ENCODE results near the gene CEP170B.
"Not testable (repeated sequence)": the region's sequence is repeated elsewhere in the genome, so short reads cannot be mapped to it uniquely, and the experiment has no call there.

Gene CEP170B

DNA sequence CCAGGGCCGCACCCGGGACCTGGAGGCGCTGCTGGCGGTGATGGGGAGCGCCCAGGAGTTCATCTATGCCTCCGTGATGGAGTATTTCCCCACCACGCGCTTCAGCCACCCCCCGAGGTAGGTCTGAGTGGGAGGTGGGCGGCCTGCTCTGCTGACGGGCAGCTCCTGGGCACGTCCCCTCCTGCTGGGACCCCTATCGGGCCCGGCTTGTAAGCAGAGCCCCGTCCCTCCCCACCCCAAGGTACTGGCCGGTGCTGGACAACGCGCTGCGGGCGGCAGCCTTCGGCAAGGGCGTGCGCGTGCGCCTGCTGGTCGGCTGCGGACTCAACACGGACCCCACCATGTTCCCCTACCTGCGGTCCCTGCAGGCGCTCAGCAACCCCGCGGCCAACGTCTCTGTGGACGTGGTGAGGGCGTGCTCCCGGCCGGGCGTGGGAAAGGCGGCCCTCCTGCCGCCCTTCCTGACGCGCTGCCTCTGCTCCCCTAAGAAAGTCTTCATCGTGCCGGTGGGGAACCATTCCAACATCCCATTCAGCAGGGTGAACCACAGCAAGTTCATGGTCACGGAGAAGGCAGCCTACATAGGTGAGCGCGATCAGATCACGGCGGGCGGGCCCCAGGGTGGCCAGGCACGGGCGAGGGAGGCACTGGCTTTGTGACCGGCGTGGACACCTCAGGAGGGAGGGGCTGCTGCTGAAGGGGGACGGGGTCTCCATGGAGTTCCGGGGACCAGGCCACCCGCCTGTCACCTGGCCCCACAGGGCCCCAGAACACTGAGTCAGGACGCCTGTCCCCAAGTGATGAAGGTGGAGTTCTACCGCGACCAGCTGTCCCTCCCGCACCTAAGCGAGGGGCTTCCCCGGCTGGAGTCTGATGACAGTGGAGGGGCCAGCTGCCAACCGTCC lies 67.0 kb downstream of the CEP170B start:
- peak; percentile 25 for DNase-seq (ENCODE audit: low read depth, low spot score)

DNA sequence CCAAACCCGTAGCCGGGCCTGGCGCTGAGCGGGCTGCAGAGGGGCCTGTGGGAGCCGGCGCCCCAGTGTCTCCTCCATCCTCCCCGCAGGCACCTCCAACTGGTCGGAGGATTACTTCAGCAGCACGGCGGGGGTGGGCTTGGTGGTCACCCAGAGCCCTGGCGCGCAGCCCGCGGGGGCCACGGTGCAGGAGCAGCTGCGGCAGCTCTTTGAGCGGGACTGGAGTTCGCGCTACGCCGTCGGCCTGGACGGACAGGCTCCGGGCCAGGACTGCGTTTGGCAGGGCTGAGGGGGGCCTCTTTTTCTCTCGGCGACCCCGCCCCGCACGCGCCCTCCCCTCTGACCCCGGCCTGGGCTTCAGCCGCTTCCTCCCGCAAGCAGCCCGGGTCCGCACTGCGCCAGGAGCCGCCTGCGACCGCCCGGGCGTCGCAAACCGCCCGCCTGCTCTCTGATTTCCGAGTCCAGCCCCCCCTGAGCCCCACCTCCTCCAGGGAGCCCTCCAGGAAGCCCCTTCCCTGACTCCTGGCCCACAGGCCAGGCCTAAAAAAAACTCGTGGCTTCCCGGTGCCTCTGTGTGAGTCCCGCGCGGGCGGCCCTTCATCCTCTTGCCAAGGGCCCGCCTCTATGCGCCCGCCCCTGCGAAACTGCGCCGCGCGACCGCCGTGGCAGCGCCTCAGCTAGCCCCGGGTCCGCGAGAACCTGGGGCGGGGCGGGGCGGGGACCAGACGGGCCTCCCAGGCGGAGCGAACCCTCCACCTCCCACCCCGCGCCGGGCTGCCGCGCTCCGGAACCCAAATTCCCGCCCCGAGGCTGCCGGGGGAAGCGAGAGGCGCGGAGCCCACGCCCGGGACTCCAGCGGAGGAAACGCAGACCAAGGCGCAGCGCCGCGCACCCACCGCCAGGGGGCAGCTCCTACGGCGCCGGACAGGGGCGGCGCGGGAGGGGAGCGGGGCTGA lies 67.9 kb downstream of the CEP170B start:
- DNase-seq (ENCODE audit: low read depth, low spot score): peak; percentile 71

DNA sequence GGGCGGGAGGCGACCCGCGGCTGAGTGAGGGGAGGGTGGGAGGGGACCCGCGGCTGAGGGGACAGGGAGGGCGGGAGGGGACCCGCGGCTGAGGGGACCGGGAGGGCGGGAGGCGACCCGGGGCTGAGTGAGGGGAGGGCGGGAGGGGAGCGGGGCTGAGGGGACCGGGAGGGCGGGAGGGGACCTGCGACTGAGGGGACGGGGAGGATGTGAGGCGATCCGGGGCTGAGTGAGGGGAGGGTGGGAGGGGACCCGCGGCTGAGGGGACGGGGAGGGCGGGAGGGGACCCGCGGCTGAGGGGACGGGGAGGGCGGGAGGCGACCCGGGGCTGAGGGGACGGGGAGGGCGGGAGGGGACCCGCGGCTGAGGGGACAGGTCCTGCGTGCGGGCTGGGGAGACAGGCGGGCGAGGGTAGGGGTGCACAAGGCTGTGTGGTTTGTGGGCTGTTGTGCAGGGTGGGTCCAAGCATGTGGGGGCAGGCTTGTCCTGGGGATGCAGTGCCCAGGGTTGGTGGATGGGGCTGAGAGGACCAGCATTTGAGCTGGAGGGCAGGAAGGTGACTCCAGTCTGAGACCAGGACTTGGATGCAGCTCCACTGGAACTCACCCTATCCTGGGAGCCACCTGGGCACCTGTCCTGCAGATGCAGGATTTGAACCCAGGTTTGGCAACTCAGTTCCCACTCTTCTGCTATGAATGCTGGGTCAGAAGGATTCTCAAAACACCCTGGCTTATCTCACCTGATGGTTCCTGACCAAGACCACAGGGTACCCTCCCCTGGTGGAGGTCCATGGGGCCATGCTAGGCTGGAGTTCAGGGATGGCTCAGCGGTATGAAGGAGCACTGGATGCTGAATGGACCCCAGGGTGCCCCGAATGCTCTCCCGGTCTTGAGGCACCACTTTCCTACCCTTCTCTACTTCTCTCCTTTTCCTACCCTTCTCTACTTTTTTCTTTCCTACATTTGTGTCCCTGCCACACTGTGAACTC lies 69.0 kb downstream of the CEP170B start:
- no peak for DNase-seq (ENCODE audit: low read depth, low spot score)

DNA sequence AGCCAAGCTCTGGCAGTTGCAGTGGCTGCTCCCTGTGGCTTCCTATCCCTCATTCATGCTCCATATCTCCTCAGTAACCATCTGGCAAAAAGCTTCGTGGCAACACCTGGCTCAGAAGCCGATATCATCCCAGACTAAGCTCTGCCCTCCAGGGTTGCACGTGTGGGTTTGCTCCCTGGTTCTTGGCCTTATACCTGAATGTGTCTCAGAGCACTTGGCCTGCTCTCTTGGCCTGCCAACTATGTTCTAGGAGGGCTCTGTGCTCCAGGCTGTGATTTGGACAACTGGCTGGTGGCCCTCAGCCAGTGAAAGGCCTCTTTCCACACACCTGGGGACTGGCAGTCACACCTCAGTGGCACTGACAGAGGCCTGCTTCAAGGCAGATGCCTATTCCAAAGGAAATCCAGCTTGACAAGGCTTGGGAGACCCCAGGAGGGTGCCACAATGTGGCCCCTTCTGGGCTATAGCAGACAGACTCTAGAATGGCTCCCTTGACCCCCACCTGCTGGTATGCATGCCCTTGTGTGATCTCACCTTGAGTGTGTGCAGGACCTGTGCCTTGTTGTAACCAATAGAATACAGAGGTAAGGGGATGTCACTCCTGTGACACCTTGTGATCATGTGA lies 70.1 kb downstream of the CEP170B start:
- no peak for DNase-seq (ENCODE audit: low read depth, low spot score)

DNA sequence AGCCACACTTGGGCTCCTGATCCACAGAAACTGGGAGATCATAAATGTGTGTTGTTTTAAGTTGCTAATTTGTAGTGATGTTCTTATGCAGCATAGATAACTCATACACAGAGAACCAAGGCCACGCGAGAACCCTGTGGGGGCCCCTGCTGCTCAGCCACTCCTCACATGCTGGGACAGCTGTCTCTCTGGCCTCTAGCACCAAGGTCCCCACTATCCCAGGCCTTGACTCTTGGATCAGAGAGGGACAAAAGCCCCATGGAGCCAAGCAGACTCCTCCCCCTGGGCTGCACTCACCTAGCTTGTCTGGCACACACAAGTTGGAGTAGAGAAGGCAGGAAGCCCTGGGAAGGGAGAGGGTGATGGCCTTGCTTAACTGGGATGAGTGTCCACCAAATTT lies 70.9 kb downstream of the CEP170B start:
- no peak for DNase-seq (ENCODE audit: low read depth, low spot score)

DNA sequence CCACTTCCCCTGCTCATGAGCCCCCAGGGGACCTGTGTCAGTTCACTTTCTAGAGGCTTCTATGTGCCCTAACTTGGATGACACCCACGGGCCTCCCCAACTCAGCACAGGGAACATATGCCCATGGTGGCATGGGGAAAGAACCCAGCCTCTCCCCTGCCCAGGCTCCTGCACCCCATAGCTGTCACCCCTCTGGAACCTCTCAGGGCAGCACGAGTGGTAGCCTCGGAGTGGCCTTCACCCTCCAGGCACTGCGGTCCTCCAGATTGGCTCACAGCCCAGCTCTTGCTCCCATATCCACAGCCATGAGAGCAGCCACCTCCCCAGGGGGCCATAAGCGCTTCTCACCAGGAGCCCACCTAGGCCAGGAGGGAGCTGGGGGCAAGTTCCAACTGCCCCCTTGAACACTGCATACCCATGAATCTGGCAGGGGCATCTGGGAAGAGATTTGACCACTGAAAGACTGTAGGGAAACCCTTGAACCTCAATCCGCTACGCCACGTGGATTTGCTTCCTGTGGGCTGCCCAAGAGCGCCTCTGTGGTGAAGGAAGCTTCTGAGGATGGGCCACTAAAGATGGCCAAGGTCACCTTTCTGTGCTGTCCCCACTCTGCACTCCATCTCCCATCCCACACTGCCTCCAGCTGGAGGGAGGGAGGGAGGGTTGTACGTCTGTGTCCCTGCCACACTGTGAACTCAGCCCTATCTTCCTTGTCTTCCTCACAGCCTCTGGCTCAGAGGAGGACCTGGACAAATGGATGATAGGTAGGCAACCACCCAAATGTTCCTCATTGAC lies 71.5 kb downstream of the CEP170B start:
- DNase-seq (ENCODE audit: low read depth, low spot score): no peak

DNA sequence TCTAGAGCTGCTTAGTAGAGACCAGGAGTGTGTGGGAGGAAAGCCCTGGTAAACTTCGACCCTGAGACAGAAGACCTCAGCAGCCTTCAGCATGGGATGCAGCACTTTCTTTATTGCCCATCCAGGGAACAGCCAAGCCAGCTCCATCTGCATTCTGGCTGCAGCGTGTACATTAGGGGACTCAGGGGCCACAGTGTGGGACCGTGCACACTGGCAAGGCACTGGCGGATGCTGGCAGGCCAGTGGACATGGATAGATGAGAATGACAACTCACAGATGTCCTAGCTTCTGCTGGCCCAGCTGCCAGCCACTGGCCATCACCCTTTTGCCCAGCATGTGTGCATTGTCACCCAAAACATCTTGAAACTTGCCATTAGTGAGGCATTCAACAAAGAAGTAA lies 72.1 kb downstream of the CEP170B start:
- DNase-seq (ENCODE audit: low read depth, low spot score): no peak

DNA sequence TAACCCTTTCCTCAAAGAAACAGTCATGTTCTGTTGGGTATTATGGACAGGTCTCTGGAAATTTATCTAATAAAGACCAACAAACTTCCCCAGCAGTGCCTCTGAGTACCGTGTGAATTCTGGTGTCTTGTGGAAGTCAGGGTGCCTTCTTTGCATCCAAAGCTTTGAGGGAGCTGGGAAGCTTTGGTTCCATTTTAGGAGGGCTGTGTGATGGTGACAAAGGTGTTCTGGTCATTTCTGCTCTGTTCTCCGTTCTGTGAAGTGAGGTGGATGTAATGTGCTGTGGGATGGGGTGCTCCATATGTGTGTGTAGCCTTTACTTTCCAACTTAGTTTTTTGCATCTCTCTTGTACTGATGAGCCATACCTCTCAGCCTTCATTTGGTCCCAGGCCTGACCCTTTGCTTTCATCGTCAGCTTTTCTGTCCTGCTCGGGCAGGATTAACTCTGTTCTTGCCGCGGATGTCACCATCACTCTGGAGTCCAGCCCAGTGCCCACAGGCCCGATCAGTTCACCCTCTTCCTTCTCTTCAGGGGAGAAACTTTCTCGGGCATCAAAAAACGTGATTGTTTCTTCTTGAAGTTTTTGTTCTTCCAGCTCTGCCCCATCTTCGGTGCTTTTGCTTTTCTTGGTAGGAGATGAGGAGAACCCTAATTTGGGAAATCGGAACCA lies 72.8 kb downstream of the CEP170B start:
- no peak for DNase-seq (ENCODE audit: low read depth, low spot score)

DNA sequence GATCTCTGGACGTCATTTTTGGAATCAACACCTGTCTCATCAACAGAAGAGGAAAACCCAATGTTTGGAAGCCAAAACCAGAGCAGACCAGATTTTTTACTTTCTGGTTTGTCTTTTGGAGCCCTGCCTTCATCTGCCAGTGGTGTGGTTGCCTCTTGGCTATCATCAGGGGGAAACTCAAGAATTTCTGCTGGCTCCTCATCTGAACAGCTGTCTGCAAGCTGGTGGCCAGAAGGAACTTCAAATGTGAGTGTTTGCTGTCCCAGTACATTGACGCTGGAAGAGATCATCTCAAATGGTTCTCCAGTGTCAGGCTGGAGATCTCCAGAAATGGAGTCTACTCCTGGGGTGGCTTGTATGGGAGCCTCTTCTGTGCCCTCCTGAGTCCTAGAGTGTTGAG lies 73.4 kb downstream of the CEP170B start:
- no peak for DNase-seq (ENCODE audit: low read depth, low spot score)

DNA sequence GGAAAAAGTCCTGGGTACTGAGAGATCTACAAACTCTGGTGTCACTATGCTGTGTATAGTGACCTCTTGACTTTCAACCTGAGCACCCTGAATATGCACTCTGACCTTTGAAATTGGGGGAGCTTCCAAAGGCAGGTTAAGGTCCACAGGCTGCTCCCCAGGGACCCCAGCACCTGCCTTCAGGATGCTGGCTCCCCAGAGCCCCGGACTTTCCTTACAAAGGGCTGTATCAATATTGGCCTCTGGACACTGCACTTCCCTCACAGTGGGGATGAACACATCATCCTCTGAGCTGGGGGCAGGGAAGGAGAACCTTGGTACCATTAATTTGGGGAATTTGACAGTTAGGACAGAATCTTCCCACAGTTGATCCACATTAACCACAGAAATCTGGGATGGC lies 73.9 kb downstream of the CEP170B start:
- DNase-seq (ENCODE audit: low read depth, low spot score): no peak

DNA sequence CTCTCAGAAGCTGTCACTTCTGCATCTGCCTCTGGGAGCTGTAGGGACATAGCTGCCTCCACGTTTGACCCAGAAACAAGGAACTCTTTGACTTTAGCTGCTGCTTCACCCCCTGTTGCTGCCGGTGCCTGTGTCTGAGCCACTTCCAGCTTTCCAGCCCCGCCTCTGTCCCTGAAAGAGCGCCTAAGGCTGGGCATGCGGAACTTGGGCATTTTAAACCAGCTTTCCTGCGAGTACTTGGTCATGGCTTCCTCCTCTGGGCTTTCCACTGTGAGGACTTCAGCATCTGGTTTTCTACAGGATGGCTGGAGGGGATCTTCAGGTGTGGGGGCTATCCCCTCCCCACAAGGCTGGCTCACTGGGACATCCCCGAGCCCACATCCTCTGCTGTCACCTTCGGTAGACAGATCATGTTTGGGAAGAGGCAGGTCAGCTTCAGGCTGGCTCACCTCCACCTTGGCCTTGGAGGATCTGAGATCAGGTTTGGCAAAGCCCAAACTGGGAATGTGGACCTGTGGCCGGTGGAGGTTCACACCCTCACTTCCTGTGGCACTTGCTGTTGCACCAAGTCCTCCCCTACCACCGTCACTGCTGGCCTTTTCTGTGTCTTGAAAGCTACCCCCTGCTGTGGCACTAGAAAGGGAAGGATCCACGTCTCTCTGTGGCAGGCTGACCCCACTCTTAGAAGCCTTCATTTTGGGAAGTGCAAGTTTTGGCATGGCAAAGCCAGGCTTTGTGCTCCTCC lies 74.8 kb downstream of the CEP170B start:
- no peak for DNase-seq (ENCODE audit: low read depth, low spot score)

DNA sequence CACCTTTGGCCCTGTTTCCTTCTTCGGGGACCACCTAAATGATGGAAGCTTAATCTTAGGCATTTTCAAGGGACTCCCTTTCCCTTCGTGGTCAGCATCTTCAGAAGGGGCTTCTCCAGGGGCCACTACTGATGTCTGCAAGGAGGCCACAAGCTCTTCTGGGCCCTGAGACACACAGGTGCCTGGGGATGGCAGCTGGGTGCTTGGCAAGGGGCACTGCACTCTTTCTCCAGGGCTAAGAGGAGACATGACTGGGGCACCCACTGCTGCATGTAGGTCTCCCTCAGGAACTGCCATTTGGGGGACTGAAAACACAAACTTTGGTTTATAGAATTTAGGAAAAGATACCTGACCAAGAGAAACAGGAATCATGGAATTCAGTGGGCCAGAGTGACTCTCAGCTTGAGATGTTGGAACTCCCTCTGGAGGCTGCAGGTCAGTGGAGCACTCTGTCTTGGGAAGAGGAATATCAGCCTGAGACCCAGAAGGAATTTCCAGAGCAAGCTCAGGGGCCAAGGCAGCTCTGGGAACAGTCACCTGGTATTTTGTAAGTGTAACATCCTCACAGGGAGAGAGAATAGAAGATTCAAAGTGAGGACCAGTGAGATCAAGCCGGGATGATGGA lies 75.6 kb downstream of the CEP170B start:
- DNase-seq (ENCODE audit: low read depth, low spot score): peak; percentile 18

DNA sequence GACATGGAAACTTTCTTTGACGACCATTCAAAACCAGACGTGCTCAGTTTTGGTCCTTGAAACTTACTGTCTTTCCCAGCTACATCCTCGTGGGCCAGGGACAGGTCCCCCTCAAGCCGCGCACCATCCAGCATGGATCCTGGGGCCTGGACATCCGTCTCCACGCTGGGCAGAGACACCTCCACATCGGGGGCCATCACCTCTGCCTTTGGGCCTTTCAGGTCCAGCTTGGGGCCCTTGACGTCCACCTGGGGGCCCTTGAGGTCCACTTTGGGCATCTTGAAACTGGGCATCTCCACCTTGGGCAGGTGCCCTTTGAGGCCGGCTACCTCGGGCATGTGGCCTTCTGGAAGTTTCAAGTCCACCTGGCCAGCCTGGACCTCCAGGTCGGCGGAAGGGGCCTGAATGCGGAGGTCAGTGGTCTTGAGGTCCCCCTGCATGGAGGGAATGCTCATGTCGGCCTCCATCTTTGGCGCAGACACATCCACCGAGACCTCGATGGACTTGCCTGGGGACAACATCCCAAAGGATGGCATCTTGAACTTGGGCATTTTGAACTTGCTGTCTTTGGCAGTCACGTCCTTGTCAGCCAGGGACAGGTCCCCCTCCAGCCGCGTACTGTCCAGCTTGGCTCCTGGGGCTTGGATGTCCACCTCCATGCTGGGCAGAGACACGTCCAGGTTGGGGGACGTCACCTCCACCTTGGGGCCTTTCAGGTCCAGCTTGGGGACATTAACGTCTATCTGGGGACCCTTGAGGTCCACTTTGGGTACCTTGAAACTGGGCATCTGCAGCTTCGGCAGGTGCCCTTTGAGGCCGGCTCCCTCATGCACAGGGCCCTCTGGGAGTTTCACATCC lies 76.7 kb downstream of the CEP170B start:
- no peak for DNase-seq (ENCODE audit: low read depth, low spot score)

DNA sequence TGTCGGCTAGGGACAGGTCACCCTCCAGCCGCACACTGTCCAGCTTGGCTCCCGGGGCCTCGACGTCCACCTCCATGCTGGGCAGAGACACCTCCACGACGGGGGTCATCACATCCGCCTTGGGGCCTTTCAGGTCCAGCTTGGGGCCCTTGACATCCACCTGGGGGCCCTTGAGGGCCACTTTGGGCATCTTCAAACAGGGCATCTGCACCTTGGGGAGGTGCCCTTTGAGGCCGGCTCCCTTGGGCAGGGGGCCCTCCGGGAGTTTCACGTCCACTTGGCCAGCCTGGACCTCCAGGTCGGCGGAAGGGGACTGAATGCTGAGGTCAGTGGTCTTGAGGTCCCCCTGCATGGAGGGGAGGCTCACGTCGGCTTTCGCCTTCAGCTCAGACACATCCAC lies 77.5 kb downstream of the CEP170B start:
- no peak for DNase-seq (ENCODE audit: low read depth, low spot score)

DNA sequence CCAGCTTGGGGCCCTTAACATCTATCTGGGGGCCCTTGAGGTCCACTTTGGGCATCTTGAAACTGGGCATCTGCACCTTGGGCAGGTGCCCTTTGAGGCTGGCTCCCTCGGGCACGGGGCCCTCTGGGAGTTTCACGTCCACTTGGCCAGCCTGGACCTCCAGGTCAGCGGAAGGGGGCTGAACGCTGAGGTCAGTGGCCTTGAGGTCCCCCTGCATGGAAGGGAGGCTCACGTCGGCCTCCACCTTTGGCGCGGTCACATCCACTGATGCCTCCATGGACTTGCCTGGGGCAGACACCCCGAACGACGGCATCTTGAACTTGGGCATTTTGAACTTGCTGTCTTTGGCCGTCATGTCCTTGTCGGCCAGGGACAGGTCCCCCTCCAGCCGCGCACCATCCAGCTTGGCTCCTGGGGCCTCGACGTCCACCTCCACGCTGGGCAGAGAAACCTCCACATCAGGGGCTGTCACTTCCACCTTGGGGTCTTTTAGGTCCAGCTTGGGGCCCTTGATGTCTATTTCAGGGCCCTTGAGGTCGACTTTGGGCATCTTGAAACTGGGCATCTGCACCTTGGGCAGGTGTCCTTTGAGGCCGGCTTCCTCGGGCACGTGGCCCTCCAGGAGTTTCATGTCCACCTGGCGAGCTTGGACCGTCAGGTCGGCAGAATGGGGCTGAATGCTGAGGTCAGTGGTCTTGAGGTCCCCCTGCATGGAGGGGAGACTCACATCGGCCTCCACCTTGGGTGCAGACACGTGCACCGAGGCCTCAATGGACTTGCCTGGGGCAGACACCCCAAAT lies 78.3 kb downstream of the CEP170B start:
- not testable (repeated sequence) for DNase-seq (ENCODE audit: low read depth, low spot score)

DNA sequence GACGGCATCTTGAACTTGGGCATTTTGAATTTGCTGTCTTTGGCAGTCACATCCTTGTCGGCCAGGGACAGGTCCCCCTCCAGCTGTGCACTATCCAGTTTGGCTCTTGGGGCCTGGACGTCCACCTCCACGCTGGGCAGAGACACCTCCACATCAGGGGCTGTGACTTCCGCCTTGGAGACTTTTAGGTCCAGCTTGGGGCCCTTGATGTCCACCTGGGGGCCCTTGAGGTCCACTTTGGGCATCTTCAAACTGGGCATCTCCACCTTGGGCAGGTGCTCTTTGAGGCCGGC lies 78.9 kb downstream of the CEP170B start:
- not testable (repeated sequence) for DNase-seq (ENCODE audit: low read depth, low spot score)

Measured in ELF-1 (cell line).